OCI-LY1 (cell line): ENCODE measurements around the gene JMJD1C.

Source experiments
- CTCF ChIP-seq: fragments of 200-600 bp; sonication (generic), shearing (Covaris generic); IDR thresholded peaks from 2 replicates; pipeline ENCODE4 v1.5.1; 2017; ENCODE audit warnings: mild to moderate bottlenecking, antibody characterized with exemption, low read length, moderate library complexity, mixed read lengths
- EZH2 ChIP-seq: fragments of 200-600 bp; sonication (generic), shearing (Covaris generic); IDR thresholded peaks from 2 replicates; pipeline ENCODE4 v1.8.0; 2017; ENCODE audit warnings: borderline replicate concordance, mixed run types, mild to moderate bottlenecking, antibody characterized with exemption, low read length, moderate library complexity, mixed read lengths

- no peak for TF ChIP-seq CTCF
- TF ChIP-seq EZH2 = no peak
Observed at GRCh38 chr10:63503395-63503794, 37.6 kb upstream of the JMJD1C start.
